Putamen (tissue), 1 donor: ENCODE data around the gene GPATCH11.

Experiments used
- DNase-seq: peaks from one replicate; pipeline ENCODE4 v3.0.0-alpha.2; 2016; ENCODE audit warnings: low spot score

GPATCH11 gene

DNA sequence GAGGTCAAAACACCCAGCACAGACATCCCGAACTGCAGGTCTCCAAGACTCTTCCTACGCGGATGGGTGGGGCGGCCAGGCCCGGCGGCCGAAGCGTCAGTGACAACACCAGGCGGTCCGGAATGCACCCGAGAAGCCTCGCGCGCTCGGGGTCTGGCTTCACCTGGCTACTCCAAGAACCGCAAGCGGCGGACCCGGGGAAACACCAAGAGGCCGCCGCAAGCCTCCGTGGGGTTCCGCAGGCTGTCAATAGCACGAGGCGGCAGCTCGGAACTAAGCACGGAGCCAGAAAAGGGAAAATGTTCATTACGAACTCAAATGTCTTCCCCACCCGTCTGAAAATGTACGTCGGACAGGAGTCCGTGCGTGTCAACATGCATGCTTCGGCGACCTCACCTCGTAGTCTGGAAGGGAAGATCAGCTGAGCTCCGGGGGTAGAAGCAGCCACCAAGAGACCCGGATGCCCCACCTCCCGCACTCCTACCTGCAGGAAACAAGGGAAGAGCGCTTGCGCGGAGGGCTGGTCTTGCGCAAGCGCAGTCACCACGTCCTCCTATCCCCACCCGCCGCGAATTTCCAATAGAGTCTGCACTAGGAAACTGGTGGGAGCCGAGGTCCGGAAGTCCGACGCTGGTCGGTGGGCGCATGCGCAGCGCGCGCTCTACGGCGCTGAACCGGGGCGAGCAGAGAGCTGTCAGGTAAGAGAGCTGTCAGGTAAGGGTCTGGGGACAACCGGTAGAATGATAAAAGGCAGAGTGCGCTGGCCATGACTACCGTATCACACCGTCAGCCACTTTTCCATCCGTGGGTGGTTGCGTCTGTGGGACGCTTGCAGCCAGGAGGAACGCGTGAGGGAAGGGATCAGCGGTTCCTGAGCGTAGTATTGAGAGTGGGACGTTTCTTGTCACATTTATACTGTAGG is at the start of gene GPATCH11, which contains the start of gene HEATR5B:
TSS of gene GPATCH11 (plus strand) at position 646 of the 922 bp plus-strand sequence. CDS start 3,864 bp downstream, outside the sequence.
TSS of gene HEATR5B (minus strand) at position 500 of the 922 bp plus-strand sequence. CDS start 958 bp downstream, outside the sequence.
- peak; percentile 97 for DNase-seq

DNA sequence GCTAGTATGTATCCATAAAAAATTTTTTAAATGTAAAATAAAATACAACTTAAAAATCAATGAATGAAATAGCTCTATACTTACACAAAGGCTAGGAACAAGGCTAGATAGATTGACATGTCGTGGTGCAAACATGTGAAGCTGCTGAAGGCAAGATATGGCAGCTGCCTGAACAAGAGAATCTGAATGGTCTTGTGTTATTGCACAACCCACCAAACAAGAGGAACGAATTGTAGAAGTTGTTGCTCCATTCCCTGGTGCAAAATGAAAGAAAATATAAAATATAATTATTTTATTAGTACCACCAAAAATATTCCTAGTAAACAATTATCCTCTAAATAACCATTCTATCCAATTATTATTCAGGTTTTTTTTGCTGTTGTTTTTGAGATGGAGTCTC is 46.5 kb upstream of the GPATCH11 start:
- no peak for DNase-seq

DNA sequence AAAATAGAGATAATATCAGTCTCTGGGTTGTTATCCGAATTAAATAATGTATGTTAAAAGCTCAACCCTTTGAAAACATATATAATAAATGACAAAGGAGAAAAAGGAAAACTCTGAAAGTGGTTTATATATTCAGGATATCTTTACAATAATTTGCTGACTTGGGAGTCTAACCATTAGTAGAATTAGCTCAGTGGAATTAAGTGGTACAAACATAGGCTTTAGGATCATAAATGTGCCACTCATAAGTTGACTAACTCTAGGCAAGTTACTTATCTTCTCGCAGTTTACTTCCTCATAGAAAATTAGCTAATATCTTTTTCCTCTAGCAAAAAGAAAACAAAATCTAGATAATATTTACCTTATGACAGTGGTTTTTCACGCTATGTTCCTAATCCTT is 44.7 kb upstream of the GPATCH11 start:
- no peak for DNase-seq

DNA sequence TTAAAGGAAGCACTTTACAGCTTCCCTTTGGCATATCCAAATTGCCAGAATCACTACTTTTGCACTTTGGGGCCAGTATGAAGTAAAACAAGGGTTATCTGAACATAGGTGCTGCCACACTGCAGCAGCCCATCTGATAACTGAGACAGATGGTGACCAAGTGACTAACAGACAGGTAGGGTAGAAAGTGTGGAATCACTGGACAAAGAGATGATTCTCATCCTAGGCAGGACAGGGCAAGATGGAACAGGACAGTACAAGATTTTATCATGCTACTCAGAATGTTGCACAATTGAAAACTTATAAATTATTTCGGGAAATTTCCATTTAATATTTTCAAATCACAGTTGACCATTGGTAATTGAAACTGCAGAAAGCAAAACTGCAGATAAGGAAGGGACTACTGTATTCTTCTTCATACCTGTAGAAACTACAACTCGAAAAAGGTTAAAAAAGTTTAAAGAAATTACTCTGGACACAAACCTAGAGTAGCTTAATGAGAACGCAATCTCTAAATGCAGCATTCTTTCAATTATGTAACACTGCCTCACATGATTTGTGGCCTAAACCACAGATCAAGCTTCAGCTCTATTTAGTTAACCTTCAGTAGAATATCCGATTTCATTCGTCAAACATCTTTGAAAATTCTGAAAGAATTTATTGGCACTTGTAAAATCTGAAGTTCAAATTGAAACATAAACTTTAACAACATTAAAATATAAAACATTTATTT is 31.6 kb upstream of the GPATCH11 start:
- DNase-seq: no peak

DNA sequence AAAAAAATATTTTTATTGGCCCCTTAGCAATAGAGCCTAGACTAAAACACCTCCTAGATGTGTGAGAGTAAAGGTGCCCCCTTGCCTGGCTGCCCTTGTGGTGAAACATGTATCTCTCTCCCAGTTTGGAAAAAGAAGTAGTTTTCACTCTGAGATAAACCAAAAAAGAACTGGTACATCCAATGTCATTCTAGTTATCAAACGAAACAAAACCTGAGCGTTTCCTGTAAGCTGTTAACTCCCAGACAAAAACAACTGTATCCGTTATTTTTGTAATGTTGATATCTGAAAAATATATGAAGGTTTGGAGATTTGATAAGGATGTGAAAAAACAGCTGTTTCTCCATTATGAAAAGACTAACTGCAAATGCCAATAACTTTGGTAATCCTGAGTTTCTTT is 24.5 kb upstream of the GPATCH11 start:
- DNase-seq: no peak

DNA sequence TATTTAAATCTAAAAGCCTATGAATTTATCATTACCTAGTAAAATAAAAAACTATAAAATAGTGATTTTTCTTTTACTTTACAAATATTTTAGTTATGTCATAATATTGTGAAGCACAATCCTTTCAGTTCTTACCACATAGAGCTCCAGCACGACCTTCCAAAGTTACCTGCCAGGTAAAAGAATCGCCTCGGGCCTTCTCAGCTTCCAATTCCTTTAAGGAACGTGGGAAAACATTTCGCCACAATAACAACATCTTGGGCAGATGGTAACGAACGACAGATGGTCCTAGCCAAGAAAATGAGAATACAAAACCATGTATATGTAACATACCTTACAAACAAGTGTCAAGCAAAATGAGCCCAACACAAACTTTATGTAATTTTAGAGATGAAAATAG is 23.9 kb upstream of the GPATCH11 start:
- no peak for DNase-seq

DNA sequence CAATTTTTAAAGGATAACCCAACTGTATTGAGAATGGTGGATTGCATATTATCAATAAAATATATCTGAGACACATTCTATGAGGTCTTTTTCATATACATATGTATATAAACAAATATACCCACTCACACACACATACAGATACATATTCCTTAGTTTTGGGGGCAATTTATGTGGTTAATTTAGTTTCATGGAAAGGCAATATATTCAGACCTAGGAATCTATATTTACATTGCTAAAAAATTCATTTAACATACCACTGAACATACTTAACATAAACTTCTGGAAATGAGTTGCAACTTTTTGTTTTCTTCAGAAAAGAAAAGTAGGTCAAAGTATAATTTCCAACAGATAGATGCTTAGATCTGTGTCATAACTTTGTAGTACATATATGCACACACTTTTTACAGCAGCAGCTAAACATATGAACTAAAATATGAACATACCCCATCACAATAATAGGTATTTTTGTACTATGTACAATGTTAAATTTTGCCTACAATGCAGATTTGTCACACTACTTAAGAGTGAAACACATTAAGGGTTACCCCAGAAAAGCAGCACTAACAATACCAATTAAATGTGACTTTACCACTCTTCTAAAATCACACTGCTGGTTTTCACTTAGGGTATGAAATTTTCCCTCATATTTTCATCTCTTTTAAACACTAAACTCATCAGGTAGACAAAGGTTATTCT is 23.2 kb upstream of the GPATCH11 start:
- DNase-seq: no peak

DNA sequence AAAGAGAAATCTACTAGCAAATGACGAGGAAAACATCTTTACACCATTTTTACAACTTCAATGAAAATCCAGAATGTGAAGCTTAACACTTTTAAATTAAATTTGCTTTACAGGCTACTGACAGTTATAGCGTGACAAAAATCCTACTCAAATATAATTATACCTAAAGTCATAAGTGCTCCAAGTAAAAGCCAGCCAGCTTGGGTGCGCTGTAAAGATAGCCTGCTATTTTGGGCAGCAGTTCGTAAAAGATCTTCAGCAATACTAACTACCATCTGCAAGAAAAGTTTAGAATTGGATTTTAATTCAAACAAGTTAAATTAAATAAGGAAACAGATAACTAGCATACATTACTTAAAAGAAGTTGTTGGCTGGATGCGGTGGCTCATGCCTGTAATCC is 22.5 kb upstream of the GPATCH11 start:
- no peak for DNase-seq

DNA sequence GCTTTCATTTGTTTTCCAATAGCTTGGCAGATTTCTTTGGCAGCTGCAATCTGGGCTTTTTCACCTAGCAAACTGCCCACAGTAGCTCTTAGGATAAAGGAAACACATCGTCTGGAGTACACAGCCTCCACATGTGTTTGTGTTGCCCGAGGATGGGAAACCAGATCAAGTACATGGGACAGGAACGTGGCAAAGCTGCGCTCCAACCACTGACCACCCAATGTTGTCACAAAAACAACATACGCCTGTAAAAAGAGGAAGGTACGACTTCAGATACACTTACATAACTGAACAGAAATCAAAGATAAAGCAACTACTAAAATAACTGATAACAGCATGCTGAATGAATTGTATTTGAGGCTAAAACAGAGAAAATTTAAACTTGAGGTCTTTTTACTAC is 15.6 kb upstream of the GPATCH11 start:
- DNase-seq: no peak

DNA sequence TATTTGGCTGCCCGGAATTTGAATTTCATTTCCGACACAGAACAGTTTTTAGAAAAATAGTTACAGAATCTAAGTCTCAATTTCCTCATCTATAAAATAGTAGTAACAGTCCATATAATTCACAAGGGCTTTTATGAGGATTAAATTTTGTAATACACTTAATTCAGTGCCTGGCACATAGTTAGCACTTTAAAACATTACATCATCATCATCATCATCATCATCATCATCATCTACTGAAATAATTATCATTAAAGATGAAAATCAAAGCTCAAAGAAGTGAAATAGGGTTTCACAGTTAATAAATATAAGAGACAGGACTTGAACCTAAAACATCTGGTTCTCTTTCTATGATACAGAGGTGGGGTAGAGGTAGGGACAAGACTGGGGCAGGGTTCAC is 13.4 kb upstream of the GPATCH11 start:
- DNase-seq: no peak

DNA sequence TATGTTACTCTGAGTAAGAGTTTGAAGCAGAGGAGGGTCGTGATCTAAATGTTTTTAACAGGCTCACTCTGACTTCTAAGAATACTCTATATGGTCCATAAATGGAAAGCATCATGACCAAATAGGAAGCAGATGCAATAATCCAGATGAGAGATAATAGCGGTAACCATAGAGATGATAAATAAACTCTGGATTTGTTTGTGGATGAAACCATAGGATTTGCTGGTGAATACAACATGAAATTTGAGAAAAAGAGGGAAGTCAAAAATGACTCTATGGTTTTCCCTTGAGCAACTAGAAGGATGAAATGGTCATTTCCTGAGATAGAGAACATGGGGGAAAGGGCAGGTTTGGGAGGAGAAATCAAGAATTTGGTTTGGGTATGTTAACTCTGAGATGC is 4.1 kb upstream of the GPATCH11 start:
- DNase-seq: no peak

DNA sequence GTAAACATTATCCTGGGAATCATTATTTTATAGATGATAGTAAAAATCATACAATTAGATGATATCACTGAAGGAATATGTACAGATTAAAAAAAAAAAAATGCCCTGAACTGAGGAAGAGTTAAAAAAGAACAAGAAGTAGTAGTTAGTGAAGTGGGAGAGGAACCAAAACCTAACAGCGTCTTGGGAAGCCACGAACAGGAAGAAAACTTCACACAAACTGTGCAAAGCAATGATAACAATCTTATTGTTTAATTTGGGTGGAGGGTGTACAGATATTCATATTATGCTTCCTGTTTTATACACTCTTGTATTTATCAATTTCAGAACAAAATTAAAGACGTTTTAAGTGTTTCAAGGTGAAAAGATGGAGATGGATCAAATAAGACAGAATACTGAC is 3.6 kb upstream of the GPATCH11 start:
- no peak for DNase-seq

DNA sequence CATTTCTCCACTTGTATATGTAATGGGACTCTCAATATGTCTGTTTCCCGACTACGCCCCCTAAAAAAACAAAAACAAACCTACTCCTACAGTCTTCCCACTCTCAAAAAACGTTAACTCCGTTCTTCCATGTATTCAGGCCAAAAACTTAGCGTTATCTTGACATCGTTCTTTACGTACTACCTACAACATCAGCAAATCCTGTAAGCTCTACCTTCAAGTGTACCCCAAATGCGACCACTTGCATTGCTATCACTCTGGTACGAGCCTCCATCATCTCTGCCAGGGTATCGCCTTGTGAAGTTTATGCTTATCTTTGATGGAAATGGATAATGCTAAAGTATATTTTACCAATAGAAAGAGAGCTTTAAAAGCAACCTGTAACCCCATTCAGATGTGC is 479 bp downstream of the GPATCH11 start:
- DNase-seq: no peak

DNA sequence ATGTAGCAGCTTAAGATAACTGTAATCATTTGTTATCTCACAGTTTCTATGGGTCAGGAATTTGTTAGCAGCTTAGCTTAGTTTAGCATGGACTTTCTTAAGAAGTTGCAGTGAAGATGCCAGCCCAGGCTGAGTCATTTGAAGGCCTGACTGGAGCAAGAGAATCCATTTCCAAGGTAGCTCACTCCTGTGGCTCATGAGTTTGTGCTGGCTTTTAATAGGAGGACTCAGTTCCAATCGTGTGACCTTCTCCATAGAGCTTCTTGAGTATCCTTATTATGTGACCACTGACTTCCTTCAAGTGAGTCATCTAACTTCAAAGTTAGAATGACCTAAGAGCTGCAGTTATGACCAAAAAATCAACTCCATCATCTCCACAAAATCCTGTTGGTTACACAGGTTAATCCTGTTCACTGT is 1.4 kb downstream of the GPATCH11 start:
- no peak for DNase-seq

DNA sequence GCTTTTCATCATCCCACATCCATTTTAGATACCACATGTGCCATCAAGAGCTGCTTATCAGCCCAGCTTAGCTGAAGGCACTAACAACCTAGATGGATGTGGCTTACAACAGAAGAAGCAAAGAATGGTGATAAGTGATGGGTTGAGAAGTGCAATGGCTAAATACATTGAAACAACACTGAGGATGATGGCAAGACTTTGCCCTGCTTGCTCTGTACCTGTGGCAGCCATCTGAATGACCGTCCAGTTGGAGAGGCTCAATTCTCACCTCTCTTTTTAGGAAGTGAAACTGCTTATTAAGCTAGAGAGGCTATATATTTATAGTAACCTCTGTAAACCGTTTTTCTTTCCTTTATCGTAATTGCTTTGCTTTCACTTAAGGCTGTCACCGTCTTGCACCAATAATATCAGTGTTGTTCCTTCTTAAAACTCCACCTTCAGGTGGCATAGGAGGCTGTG is 5.7 kb downstream of the GPATCH11 start:
- no peak for DNase-seq

DNA sequence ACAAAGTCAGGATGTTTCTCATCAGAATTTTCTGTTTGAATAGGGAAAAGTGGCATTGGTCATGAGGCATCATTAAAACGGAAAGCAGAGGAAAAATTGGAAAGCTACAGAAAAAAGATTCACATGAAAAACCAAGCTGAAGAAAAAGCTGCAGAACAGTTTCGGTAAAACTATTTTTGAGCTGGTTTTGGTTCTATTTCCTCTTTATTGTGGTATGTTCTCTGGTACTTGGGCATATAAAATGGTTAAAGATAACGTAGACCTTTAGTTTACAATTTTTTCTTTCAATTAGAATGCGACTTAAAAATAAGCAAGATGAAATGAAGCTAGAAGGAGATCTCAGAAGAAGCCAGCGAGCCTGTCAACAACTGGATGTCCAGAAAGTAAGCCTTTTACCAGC is 7.6 kb downstream of the GPATCH11 start:
- no peak for DNase-seq

DNA sequence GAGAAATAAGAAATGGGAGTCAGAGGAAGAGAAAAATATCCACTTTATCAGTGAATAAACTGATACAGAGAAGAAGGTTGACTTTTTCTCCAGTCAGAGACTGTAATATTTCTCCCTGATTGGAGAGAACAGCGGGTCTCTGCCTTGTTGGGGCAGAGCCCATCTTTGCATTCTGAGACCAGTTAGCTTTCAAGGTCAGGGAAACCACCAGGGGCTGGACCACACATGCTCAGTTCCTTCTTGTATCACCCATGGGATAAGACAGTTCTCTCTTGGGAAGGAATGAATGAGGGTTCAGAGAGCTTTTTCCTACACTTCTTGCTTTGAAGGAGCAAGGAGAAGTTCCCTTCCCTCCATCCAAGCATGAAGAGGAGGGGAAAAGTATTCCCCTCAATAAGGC is 12.2 kb downstream of the GPATCH11 start:
- no peak for DNase-seq

DNA sequence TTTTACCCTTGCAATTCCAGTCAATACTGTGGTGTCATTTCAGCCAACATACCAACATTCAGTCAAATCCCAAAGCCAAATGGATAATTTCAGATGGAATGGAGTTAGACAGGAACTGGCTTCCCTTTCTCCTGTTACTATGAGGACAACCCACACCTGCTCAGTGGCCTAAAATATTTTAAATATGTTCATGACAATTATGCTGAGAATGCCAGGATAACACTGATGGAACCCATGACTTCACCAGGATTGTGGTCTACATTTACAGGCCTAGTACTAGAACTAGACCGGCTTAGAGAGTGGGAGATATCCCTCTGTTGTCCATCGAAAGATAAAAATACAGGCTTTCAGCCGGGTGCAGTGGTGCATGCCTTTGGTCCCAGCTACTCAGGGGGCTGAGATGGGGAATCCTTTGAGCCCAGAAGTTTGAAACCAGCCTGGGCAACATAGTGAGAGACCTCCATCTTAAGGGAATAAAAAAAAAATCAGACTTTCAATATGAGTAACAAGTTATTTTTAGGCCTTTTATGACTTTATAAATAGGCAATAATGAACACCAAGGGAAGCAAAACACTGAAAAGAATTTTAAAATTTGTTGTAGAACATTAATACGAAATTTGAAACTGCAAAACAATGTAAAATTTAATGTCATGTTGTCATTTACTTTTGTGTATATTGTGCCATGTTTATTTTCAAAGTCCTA is 14.2 kb downstream of the GPATCH11 start:
- no peak for DNase-seq

DNA sequence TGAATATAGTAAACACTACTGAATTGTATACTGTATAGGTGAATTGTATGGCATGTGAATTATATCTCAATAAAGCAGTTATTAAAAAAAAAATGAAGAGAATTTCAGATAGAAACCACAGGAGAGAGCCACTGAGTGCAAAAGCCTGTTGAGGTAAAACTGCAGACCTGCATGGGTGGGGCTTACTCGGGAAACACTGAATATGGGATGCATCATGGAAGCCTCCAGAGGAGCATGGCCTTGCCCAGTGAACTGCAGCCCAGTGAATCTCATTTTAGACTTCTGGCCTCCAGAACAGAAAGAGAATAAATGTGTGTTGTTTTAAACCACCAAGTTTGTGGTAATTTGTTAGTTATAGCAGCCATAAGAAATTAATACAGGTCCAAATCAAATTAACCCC is 15.7 kb downstream of the GPATCH11 start:
- no peak for DNase-seq

DNA sequence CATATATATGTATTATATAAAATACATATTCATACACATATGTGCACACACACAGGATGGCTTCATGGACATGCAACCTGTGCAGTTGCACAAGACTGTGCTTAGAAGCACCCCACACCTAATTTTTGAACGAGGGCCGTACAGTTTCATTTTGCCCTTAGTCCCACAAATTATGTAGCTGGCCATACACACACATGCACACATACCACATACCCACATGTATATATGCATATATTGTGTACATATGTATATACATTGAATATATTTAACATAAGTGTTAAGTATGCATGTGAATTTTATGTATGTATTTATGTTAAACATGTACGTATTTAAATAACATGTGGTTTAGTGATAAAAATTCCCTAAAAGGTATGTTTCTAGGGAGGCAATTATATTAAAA is 18.3 kb downstream of the GPATCH11 start:
- no peak for DNase-seq

DNA sequence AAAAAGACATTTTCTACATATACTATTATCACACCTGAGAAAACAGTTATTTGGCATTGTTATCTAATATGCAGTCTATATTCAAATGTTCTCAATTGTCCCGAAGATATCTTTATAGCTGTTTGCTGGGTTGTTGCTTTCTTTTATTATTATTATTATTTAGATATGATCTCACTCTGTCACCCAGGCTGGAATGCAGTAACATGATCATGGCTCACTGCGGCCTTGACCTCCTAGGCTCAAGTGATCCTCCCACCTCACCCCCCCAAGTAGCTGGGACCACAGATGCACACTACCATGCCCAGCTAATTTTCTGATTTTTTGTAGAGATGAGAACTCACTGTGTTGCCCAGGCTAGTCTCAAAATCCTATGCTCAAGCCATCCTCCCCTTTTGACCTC is 19.9 kb downstream of the GPATCH11 start:
- no peak for DNase-seq

DNA sequence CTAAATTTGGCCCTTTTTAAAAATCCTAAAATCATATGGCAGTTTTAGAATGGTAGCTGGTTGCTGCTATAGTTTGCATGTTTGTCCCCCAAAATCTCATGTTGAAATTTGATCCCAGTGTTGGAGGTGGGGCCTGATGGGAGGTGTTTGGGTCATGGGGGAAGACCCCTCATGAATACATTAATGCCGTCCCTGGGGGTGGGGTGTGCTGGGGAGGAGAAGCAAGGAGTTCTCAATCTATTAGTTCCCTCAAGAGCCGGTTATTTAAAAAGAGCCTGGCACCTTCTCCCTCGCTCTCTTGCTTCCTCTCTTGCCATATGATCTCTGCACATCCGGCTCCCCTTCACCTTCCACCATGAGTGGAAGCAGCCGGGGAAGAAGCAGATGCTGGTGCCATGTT is 20.8 kb downstream of the GPATCH11 start:
- no peak for DNase-seq
